A673 (cell line): ENCODE results near the gene ATG7. TPM values are rescaled to one million over a fixed set of nuclear protein-coding genes. Genes with fewer than 3 reads are reported as not detected.

Experiments
- BruUV-seq: library from RNA; stranded (reverse); fragments of 400-500 nt; replicated peaks from 2 replicates; lab custom pipeline; 2021; lab: Mats Ljungman, UMichigan
- CTCF ChIA-PET: fragments of 300-600 bp; sonication (Branson Sonifier 250); formaldehyde crosslinking; loops from one replicate; lab custom pipeline; 2022; ENCODE audit warnings: antibody characterized with exemption; lab: Charles Lee
- POLR2A ChIA-PET: fragments of 300-600 bp; sonication (Branson Sonifier 250); formaldehyde crosslinking; loops from one replicate; lab custom pipeline; 2022; ENCODE audit warnings: antibody characterized with exemption; ENCODE audit not compliant: low non-redundant PET; lab: Charles Lee
- DNase-seq: peaks from one replicate; pipeline ENCODE4 v3.0.0-alpha.2; 2015; ENCODE audit warnings: low spot score
- H3K27ac ChIP-seq: fragments of 200-600 bp; sonication (generic); 2 replicates; pipeline ENCODE4 v1.5.1; 2016; ENCODE audit warnings: mixed run types, low read depth, mild to moderate bottlenecking, mixed read lengths, antibody characterized with exemption, low read length; ENCODE audit not compliant: poor library complexity, severe bottlenecking
- H3K27me3 ChIP-seq: fragments of 200-600 bp; sonication (generic); replicated peaks from 2 replicates; pipeline ENCODE4 v1.6.1; 2017; ENCODE audit warnings: mixed run types, low read depth, mild to moderate bottlenecking, mixed read lengths, antibody characterized with exemption, low read length; ENCODE audit not compliant: insufficient read depth, poor library complexity
- H3K36me3 ChIP-seq: fragments of 200-600 bp; sonication (generic); 2 replicates; pipeline ENCODE4 v1.6.1; 2016; ENCODE audit warnings: mixed run types, mild to moderate bottlenecking, mixed read lengths, antibody characterized with exemption, low read length; ENCODE audit not compliant: insufficient read depth, poor library complexity, severe bottlenecking
- H3K4me1 ChIP-seq: fragments of 200-600 bp; sonication (generic); 2 replicates; pipeline ENCODE4 v1.6.1; 2017; ENCODE audit warnings: mixed run types, mild to moderate bottlenecking, mixed read lengths, antibody characterized with exemption, low read length; ENCODE audit not compliant: insufficient read depth, poor library complexity, severe bottlenecking
- H3K4me3 ChIP-seq: fragments of 200-600 bp; sonication (generic); 2 replicates; pipeline ENCODE4 v1.5.1; 2016; ENCODE audit warnings: low read depth, mixed run types, mild to moderate bottlenecking, mixed read lengths, low read length; ENCODE audit not compliant: poor library complexity, severe bottlenecking
- H3K9me3 ChIP-seq: fragments of 200-600 bp; sonication (generic); 2 replicates; pipeline ENCODE4 v1.6.1; 2016; ENCODE audit warnings: mixed run types, low read depth, mild to moderate bottlenecking, mixed read lengths, antibody characterized with exemption, low read length; ENCODE audit not compliant: poor library complexity, severe bottlenecking
- CTCF ChIP-seq: fragments of 300-800, 200-600 bp; sonication (generic); conservative IDR thresholded peaks from 2 replicates; pipeline ENCODE4 v1.5.1; 2017; ENCODE audit warnings: low read depth, mild to moderate bottlenecking, antibody characterized with exemption, low read length, moderate library complexity, mixed read lengths
- EZH2 ChIP-seq: fragments of 200-600 bp; sonication (generic); IDR thresholded peaks from 2 replicates; pipeline ENCODE4 v1.6.1; 2017; ENCODE audit warnings: borderline replicate concordance, low read depth, mild to moderate bottlenecking, mixed read lengths, antibody characterized with exemption, low read length; ENCODE audit not compliant: poor library complexity, severe bottlenecking
- intact Hi-C: fragments of 100-400 bp; cut with micrococcal nuclease; formaldehyde crosslinking; loops from one replicate; pipeline ENCODE4 v1.10.0; 2022; ENCODE audit not compliant: unreplicated experiment
- total RNA-seq: library from RNA; stranded (reverse); gene quantifications from 2 replicates; pipeline ENCODE4 v1.2.3, GENCODE V29; 2021

The ATG7 gene
- total RNA-seq, 1 experiment from 2014 or later = 30.9 TPM

GRCh38 chr3:11381563-11381962, 109.4 kb downstream of the ATG7 start:
- Histone ChIP-seq H3K36me3 (no peaks in the 10 kb centered on the region), H3K4me1 (peaks cover 7% of the 10 kb centered on the region), H3K4me3 (no peak overlapping the region), H3K9me3 (no peaks in the 10 kb centered on the region), H3K27ac (no peak overlapping the region), H3K27me3 (no peaks in the 10 kb centered on the region)
- CTCF ChIA-PET = no interaction called here
- no TSS peak for BruUV-seq
- POLR2A ChIA-PET = no interaction called here
- TF ChIP-seq CTCF = no peak
- TF ChIP-seq EZH2 = no peak
- intact Hi-C loops = no loop called here
- DNase-seq = no peak

GRCh38 chr3:11382146-11382745, 110.0 kb downstream of the ATG7 start:
- Histone ChIP-seq H3K4me1 (peaks cover 7% of the 10 kb centered on the region), H3K9me3 (no peaks in the 10 kb centered on the region), H3K27me3 (no peaks in the 10 kb centered on the region), H3K27ac (peak overlapping the region; percentile 8), H3K4me3 (no peak overlapping the region), H3K36me3 (no peaks in the 10 kb centered on the region)
- TF ChIP-seq EZH2 (no peak), CTCF (no peak)
- ChIA-PET CTCF (no interaction called here), POLR2A (no interaction called here)
- no peak for DNase-seq
- BruUV-seq = no TSS peak
- intact Hi-C loops = no loop called here

- intact Hi-C loops = no loop called here
- no peak for DNase-seq
- no peak for TF ChIP-seq CTCF
- TF ChIP-seq EZH2 = no peak
- H3K27me3 ChIP-seq = no peaks in the 10 kb centered on the region
- ChIA-PET POLR2A (no interaction called here), CTCF (no interaction called here)
- H3K9me3 ChIP-seq = no peaks in the 10 kb centered on the region
- no peaks in the 10 kb centered on the region for H3K36me3 ChIP-seq
- no peak overlapping the region for H3K27ac ChIP-seq
- H3K4me3 ChIP-seq = no peak overlapping the region
- no TSS peak for BruUV-seq
- H3K4me1 ChIP-seq = peaks cover 7% of the 10 kb centered on the region
Observed at GRCh38 chr3:11384074-11384473, 111.9 kb downstream of the ATG7 start.
